AG04449 (cell line): ENCODE data around the gene ESR2.

Source experiments
- CTCF ChIA-PET: fragments of 350-600 bp; formaldehyde crosslinking; extraction: SDS; loops from one replicate; lab custom pipeline; 2021; ENCODE audit warnings: antibody characterized with exemption; lab: Yijun Ruan, JAX
- POLR2A ChIA-PET: fragments of 400-600, 350-600 bp; formaldehyde crosslinking; extraction: SDS; loops from one replicate; lab custom pipeline; 2020; ENCODE audit warnings: antibody characterized with exemption, inconsistent platforms; lab: Yijun Ruan, JAX
- DNase-seq: peaks from one replicate; pipeline ENCODE4 v3.0.0-alpha.2; 2010; ENCODE audit warnings: low read depth, low spot score
- H3K4me3 ChIP-seq: 2 replicates; pipeline ENCODE4 v1.5.1; 2011; ENCODE audit warnings: low read depth, mild to moderate bottlenecking, control low read depth, low read length
- CTCF ChIP-seq: IDR thresholded peaks from one replicate; pipeline ENCODE4 v1.5.1; 2011; ENCODE audit warnings: mild to moderate bottlenecking, moderate library complexity, low read length, control low read depth, inconsistent platforms; ENCODE audit not compliant: insufficient read depth; ENCODE audit errors: missing control alignments

Gene ESR2

GRCh38 chr14:64201296-64201695 is 92.9 kb downstream of the ESR2 start:
- TF ChIP-seq CTCF = no peak
- no peak overlapping the region for H3K4me3 ChIP-seq
- POLR2A ChIA-PET = no interaction called here
- no peak for DNase-seq
- CTCF ChIA-PET = interaction anchor here (1.3 kb wide), 1 partner anchor 36 kb away, joined by 3 read pairs; no protein-coding TSS in a partner anchor

DNA sequence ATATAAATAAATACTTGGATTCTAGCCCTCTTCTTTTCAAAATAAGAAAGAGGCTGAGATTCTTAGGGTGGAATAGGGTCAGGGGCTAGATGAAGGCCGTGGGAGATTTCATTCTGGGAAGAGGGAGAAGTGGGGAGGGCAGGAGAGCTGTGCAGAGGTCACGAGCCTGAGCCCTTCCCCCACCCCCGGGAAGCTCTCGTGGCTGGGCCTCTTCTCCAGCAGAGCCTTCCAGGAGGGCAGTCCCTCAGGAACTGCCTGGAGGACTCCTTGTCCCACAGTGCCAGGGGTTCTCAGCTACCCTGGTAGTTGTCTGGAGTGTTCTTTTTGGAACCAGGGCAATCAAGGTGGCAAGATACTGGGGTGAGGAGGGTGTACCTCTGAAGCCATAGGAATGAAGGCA is 94.0 kb downstream of the ESR2 start:
- H3K4me3 ChIP-seq = no peak overlapping the region
- no peak for TF ChIP-seq CTCF
- POLR2A ChIA-PET = no interaction called here
- no peak for DNase-seq
- CTCF ChIA-PET = interaction anchor here (1.0 to 1.3 kb wide), 3 partner anchors 8 to 96 kb away, joined by 3 read pairs; no protein-coding TSS in a partner anchor

DNA sequence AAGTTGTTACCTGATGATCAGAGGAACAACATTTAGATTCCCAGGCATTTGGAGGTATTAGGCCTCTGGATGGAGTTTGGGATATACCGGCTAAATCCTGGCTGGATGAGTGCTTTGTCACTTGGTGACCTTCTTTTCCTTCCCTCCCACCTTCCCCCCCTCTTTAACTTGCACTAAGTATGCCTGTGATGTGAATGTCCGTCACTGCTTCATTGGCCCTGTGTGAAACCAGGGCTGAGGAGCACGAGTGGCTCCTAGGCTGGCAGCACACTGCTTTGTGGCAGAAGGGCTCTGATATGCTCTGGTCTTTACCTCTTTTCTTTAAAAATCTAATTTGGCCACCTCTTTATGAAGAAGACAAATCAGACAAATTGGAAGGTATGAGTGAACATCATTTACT is 95.7 kb downstream of the ESR2 start:
- ChIA-PET CTCF (no interaction called here), POLR2A (no interaction called here)
- H3K4me3 ChIP-seq = no peak overlapping the region
- no peak for DNase-seq
- no peak for TF ChIP-seq CTCF

DNA sequence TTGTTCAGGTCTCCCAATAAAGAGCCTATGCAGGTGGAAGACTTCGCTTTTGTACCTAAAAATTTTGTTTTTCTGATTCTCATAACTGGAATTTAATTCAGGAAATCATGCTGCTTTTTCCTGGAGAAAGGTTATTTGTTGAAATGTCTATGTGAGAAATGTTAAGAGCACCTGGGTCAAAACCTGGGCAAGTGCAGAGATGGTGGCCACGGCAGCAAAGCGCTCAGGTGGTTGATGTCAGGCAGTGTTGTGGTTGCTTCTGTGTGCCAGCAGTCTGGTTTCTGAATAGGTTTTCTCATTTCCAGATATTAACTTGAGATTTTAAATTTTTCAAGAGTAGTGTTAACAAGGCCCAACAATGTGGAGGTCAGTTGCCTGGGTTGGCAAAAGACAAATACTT is 96.2 kb downstream of the ESR2 start:
- ChIA-PET CTCF (no interaction called here), POLR2A (no interaction called here)
- H3K4me3 ChIP-seq = no peak overlapping the region
- TF ChIP-seq CTCF = no peak
- no peak for DNase-seq

DNA sequence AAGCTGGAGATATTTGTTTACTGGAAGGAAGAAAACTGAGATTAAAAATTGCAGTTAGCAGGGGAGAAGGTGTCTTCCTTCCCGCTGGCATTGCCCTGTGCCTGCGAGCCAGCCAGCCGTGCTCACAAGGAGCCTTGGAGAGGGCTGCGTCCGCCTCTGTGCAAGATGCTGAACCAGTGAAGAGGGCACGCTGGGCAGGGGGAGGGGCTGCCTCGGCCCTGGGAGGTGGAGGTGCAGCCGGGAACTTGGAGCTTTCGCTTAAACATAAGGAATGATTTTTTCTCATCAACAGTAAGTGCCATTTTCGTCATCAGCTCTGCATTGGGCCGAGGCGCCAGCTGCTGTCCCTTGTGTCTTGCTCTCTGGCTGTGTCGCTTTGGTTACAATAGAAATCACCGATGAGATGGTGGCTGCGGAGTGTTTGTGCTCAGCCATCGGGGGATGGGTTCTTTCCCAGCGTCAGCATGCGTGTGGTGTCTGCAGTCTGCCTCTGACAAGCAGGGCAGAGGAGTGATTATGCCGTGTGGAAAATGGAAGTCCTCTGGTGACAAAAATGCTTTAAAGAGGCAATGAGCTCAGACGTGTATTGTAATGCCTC is 97.3 kb downstream of the ESR2 start:
- POLR2A ChIA-PET = interaction anchor here (0.6 kb wide), 1 partner anchor 328 kb away, joined by 3 read pairs; no protein-coding TSS in a partner anchor
- no peak for DNase-seq
- CTCF ChIA-PET = interaction anchor here (1.3 kb wide), 1 partner anchor 68 kb away, joined by 3 read pairs; no protein-coding TSS in a partner anchor

More for the DNA sequence above, 97.3 kb downstream of the ESR2 start:
- no peak for TF ChIP-seq CTCF
- peak overlapping the region; percentile 57 for H3K4me3 ChIP-seq
